Ectodermal cell (in vitro differentiated cells): ENCODE measurements around the gene CTIF.

Experiments used
- H3K27ac ChIP-seq: 2 replicates; pipeline ENCODE4 v1.7.0; 2013; ENCODE audit warnings: mild to moderate bottlenecking, low read depth, low read length; ENCODE audit not compliant: insufficient read depth, poor library complexity, severe bottlenecking
- H3K27me3 ChIP-seq: 2 replicates; pipeline ENCODE4 v1.7.0; 2013; ENCODE audit warnings: mild to moderate bottlenecking, low read length; ENCODE audit not compliant: insufficient read depth, control insufficient read depth, poor library complexity, severe bottlenecking
- H3K36me3 ChIP-seq: one replicate; pipeline ENCODE4 v1.7.0; 2013; ENCODE audit warnings: low read length; ENCODE audit not compliant: control insufficient read depth, insufficient read depth
- H3K4me1 ChIP-seq: one replicate; pipeline ENCODE4 v1.7.0; 2013; ENCODE audit warnings: low read length; ENCODE audit not compliant: control insufficient read depth, insufficient read depth
- H3K4me3 ChIP-seq: 2 replicates; pipeline ENCODE4 v1.7.0; 2013; ENCODE audit warnings: low read depth, low read length, control low read depth; ENCODE audit not compliant: insufficient read depth
- H3K9me3 ChIP-seq: 2 replicates; pipeline ENCODE4 v1.7.0; 2013; ENCODE audit warnings: mild to moderate bottlenecking, low read length, moderate library complexity; ENCODE audit not compliant: control insufficient read depth
- WGBS, 2 experiments: methylation state at CpG; one replicate each; pipeline ENCODE4 v1.1.7; 2013; ENCODE audit warnings: missing lambda C conversion rate in 2 of 2; 5-methylcytosine and 5-hydroxymethylcytosine counted together

Gene CTIF

DNA sequence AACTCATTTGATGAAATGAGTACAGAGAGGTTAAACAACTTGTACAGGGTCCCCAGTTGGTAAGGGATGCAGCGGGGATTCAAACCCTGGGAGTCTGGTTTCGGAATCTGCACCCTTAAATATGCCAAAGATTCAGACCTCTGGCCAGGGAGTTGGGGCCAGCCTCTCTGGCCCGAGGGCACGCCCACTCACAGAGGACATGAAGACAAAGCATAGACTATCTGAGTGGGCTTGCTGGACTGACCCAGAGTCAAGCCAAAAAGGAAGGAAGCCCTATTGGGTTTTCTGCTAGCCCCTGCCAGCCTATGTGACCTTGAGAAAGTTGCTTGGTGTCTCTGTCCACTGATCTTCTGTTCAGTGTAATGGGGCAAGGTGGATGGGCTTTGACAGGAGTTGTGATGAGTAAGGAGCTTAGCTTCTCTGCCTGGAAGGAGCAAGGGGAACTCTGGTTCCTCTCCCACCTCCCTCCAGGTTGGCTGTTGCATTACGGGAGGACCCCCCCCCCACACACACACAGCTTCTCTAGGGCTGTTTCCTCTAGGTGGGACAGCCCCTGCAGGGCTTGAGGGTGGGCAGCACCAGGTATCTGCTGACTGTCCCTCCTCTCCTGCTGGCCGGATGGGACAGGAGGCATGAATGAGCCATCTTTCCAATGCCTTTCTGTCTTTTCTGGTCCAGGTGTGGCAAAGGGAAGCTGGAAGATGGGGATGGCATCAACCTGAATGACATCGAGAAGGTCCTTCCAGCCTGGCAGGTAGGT is 131.3 kb downstream of the CTIF start:
- peaks cover 3% of the 10 kb centered on the region for H3K9me3 ChIP-seq

DNA sequence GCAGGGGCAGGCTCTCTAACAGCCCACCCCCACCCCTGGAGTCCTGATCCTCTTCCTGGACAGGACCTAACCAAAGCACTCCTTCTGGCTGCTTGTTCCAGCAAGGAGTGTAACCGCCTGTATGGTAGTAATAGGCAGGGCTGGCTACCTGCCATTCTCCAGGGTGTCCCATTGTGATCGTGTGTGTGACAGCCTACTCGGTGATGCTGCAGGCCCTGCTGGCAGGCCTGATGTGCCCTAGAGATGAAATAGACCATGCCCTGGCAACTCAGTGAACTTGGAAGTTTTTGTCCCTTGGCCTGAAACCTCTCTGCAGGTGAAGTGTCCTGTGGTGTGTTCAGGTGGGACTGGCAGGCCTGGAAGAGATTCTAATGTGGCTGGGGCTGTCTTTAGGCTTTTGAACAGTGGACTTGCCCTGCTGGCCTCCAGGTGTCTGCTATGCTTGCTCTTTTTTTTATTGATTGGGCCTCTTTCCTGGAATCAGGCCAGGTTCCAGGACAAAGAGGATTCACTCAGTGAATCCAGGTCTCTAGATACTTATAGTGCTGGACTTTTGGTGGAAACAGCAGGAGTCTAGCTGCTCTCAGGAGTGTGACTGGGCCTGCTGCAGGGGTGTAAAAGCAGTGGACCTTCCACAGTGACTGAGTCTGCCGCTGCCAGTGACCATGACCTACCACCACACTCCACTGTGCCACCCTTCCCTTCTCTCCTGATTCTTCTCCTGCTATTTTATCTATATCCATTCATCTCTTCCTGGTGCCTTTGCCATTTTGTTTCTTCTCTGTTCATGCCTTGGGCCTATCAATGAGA is 132.1 kb downstream of the CTIF start:
- WGBS, 2 experiments = 95 to 97% methylated on average over 4 of the region's 4 CpGs
- peaks cover under 1% of the 10 kb centered on the region for H3K9me3 ChIP-seq
- no peaks in the 10 kb centered on the region for H3K27me3 ChIP-seq
- no peak overlapping the region for H3K4me3 ChIP-seq
- H3K36me3 ChIP-seq = peaks cover 12% of the 10 kb centered on the region
- H3K4me1 ChIP-seq = no peaks in the 10 kb centered on the region
- H3K27ac ChIP-seq = no peak overlapping the region

More for the DNA sequence above, 131.3 kb downstream of the CTIF start:
- Histone ChIP-seq H3K27me3 (no peaks in the 10 kb centered on the region), H3K36me3 (peaks cover 18% of the 10 kb centered on the region), H3K4me3 (no peak overlapping the region), H3K27ac (no peak overlapping the region), H3K4me1 (no peaks in the 10 kb centered on the region)
- 96 to 100% methylated on average over 7 of the region's 7 CpGs for WGBS, 2 experiments

DNA sequence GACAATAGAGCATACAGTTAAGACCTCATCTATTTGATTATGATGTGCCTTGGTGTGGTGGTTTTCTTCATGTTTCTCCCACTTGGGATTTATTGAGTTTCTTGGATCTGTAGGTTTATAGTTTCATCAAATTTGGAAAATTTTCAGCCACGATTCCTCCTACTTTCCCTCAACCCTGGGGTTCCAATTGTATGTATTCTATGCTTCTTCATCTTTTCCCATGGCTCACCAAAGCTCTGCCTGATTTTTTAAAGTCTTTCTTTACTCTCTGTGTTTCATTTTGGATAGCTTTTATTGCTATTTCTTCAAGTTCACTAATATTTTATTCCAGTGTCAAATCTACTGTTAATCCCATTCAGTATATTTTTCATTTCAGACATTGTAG is 132.7 kb downstream of the CTIF start:
- Histone ChIP-seq H3K27me3 (no peaks in the 10 kb centered on the region), H3K4me1 (no peaks in the 10 kb centered on the region), H3K4me3 (no peak overlapping the region), H3K27ac (no peak overlapping the region), H3K36me3 (peaks cover 12% of the 10 kb centered on the region), H3K9me3 (no peaks in the 10 kb centered on the region)
- 82 to 100% methylated on average over 1 of the region's 1 CpG for WGBS, 2 experiments

DNA sequence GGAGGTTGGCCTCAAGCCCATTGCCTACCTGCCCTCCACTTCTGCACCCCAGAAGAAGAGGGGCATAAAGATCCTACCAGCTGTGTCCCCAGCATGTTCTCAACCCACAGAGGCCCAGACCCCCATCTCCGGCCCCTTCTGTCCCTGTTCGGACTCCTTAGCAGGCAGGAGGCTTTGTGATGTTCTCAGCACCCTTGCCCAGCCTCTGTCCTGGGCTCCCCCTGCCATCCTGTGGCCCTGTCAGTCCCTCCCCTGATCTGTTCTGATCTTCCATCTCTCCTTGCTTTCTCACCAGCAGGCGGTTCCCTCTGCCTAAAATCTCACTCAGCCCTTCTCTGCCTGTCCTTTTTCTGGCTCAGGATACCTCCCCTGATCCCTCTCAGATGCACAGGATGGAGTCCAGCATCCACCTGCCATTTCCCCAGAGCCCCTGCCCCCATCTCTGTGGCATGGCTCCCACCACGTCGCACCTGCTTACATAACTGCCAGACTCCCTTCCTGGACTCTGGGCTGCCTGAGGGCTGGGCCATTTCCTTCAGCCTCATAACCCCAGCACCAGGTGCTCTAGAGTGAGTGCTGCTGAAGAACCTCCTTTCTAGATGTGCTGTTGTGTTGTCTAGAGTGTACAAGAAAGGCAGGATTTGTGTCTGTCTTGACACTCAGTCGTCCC is 134.0 kb downstream of the CTIF start:
- no peaks in the 10 kb centered on the region for H3K9me3 ChIP-seq
- H3K4me3 ChIP-seq = no peak overlapping the region
- H3K27ac ChIP-seq = no peak overlapping the region
- H3K27me3 ChIP-seq = no peaks in the 10 kb centered on the region
- peaks cover 12% of the 10 kb centered on the region for H3K36me3 ChIP-seq
- 88 to 91% methylated on average over 6 of the region's 6 CpGs for WGBS, 2 experiments
- H3K4me1 ChIP-seq = no peaks in the 10 kb centered on the region

DNA sequence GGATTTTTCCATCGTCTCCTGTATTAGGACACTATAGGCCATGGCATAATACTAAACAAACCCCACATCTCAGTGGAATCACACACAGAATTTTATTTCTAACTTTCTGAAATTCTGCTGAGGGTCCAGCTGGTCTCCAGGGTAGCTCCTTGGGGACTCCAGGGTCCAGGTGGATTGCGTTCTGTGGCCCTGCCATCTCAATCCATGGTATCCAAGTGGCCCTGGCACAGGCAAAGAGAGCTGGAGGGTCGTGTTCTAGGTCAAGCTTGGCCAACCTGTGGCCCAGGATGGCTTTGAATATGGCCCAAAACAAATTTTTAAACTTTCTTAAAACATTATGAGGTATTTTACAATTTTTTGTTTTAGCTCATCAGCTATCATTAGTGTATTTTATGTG is 134.6 kb downstream of the CTIF start:
- Histone ChIP-seq H3K4me1 (no peaks in the 10 kb centered on the region), H3K9me3 (no peaks in the 10 kb centered on the region), H3K27ac (no peak overlapping the region), H3K36me3 (peaks cover 12% of the 10 kb centered on the region), H3K4me3 (no peak overlapping the region), H3K27me3 (no peaks in the 10 kb centered on the region)
- 91 to 97% methylated on average over 3 of the region's 3 CpGs for WGBS, 2 experiments

DNA sequence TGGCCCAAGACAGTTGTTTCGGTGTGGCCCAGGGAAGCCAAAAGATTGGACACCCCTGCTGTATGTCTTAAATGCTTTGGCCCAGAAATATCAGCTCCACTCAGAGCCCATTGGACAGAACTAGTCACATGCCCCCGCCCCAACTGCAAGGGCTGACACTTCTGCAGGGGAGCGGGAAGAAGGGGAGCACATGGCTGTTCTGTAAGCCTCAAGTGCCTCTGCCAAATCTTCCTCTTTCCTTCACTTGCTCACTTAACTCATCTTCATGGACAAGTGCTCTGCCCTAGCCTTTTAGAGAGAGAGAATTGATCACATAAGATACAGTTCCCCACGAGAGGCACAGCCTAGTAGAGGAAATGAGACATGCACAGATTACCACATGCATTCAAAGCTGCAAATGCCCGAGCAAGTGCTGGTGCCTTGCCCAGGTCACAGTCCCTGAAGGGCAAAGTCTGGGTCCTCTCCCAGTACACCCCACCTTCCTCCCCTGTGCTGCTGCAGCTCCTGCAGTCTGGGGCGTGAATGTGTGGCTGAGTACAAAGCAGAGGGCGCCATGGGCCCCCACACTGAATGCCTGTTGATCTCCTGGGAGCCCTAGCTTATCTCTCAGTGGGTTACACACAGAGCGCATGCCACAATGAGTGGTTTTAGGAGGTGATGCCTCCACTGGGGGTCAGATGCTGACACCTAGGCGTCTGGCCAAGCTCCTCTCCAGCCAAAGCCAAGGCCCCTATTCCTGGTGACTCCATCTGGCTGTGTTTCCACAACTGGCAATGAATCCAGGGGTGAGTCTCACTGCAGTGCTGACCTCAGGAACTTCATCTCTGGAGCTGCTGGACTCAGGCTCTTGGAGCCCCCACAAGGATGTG is 135.3 kb downstream of the CTIF start:
- Histone ChIP-seq H3K9me3 (no peaks in the 10 kb centered on the region), H3K27ac (no peak overlapping the region), H3K27me3 (no peaks in the 10 kb centered on the region), H3K4me1 (no peaks in the 10 kb centered on the region), H3K4me3 (no peak overlapping the region), H3K36me3 (peaks cover 12% of the 10 kb centered on the region)
- WGBS, 2 experiments = 92% methylated on average over 9 of the region's 9 CpGs

DNA sequence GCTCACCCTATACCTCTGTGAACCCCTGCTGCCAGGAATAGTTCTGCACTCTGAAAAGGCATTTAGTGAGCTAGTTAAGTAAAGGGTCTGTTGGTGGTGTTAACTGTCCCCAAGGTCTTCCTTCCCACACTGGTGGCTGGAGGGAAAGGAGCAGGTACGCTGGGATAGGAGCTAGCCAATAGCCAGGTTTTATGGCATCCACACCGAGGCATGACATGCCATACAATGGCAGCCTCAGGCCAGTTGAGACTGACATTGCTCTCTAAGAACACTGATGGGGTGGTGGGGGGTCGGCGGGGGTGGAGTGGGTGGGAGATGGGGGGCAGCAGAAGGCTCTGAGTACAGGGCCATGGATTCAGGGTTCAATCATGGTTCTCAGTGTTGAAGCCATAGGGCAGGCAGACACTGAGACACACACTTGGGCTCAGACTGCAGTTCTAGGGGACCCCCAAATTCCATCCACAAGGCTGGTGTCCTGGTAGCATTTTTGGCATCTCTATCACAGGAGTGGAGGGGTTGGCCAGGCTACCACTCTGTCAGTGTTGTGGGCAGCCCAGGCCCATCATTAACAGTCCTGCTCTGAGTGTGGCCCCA is 136.0 kb downstream of the CTIF start:
- no peaks in the 10 kb centered on the region for H3K9me3 ChIP-seq
- WGBS, 2 experiments = 87 to 94% methylated on average over 4 of the region's 4 CpGs
- H3K4me1 ChIP-seq = no peaks in the 10 kb centered on the region
- peaks cover 12% of the 10 kb centered on the region for H3K36me3 ChIP-seq
- H3K27me3 ChIP-seq = no peaks in the 10 kb centered on the region
- no peak overlapping the region for H3K4me3 ChIP-seq
- H3K27ac ChIP-seq = no peak overlapping the region

DNA sequence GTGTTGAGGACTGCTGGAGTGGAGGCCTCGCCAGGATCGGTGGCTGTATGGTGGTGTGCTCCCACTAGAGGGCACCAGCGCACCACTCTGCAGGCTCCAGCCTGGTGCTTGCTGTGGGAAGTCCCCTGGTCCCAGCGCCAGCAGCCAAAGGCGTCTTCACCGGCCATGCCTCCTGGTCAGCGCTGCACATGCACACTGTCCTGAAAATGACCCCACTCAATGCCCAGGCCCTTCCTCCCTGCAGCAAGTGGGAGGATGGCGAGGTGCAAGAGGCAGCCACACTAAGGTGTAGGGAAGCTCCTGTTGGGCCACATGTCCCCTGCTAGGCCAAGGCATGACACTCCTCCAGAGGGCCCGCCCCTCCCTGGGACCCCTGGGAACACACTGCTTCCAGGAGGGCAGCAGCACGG is 136.5 kb downstream of the CTIF start:
- no peaks in the 10 kb centered on the region for H3K9me3 ChIP-seq
- peaks cover 11% of the 10 kb centered on the region for H3K36me3 ChIP-seq
- H3K27ac ChIP-seq = no peak overlapping the region
- no peaks in the 10 kb centered on the region for H3K27me3 ChIP-seq
- H3K4me3 ChIP-seq = no peak overlapping the region
- no peaks in the 10 kb centered on the region for H3K4me1 ChIP-seq
- 20 to 25% methylated on average over 10 of the region's 10 CpGs for WGBS, 2 experiments

DNA sequence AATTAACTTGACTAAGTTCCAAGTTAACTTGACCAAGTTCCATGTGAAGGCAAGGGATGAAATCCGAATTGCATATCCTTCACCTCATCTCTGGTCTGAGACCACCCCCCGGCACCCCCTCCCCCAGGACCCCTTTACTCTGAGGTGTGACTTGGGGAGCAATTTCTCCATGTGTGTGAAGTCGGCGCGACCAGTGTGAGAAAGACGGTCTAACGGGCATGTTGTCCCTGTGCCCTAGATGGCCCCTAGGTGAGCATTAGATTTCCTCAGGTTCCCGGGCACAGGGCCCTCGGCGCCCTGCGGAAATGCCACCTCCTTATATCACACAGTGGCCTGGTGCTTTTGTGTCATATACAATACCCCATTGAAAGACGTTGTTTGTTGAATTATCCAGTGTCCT is 137.1 kb downstream of the CTIF start:
- WGBS, 2 experiments = 93% methylated on average over 12 of the region's 12 CpGs

More for the DNA sequence above, 137.1 kb downstream of the CTIF start:
- no peaks in the 10 kb centered on the region for H3K27me3 ChIP-seq
- H3K9me3 ChIP-seq = no peaks in the 10 kb centered on the region
- H3K36me3 ChIP-seq = peaks cover 5% of the 10 kb centered on the region
- H3K27ac ChIP-seq = no peak overlapping the region
- peaks cover 1% of the 10 kb centered on the region for H3K4me1 ChIP-seq
- H3K4me3 ChIP-seq = no peak overlapping the region
